ENCODE data around the gene ACACB. TPM values are rescaled to one million over a fixed set of nuclear protein-coding genes. Genes with fewer than 3 reads are reported as not detected.

Gene ACACB
- total RNA-seq, 4 donors from 2014 or later: 56.0 to 179 (median 152) TPM

DNA sequence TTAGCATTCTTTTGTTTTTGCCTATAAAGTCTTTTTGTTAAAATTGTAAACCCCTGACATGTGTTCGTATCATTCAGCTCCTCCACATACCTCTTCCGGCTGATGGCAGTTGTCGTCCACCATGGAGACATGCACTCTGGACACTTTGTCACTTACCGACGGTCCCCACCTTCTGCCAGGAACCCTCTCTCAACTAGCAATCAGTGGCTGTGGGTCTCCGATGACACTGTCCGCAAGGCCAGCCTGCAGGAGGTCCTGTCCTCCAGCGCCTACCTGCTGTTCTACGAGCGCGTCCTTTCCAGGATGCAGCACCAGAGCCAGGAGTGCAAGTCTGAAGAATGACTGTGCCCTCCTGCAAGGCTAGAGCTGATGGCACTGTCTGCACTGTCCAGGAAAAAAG is 30.8 kb upstream of the ACACB start:
- Histone ChIP-seq H3K36me3 (peaks cover 0 to 75% (median 3%) of the 10 kb centered on the region in 3 donors), H3K27me3 (no peaks in the 10 kb centered on the region), H3K27ac (peak overlapping the region in 2 of 4 donors; percentile 63 to 66), H3K9me3 (no peaks in the 10 kb centered on the region), H3K4me1 (peaks cover 0 to 6% (median 1%) of the 10 kb centered on the region in 4 donors), H3K4me3 (no peak overlapping the region)
- no peak for DNase-seq
- TF ChIP-seq, protein P1, sequence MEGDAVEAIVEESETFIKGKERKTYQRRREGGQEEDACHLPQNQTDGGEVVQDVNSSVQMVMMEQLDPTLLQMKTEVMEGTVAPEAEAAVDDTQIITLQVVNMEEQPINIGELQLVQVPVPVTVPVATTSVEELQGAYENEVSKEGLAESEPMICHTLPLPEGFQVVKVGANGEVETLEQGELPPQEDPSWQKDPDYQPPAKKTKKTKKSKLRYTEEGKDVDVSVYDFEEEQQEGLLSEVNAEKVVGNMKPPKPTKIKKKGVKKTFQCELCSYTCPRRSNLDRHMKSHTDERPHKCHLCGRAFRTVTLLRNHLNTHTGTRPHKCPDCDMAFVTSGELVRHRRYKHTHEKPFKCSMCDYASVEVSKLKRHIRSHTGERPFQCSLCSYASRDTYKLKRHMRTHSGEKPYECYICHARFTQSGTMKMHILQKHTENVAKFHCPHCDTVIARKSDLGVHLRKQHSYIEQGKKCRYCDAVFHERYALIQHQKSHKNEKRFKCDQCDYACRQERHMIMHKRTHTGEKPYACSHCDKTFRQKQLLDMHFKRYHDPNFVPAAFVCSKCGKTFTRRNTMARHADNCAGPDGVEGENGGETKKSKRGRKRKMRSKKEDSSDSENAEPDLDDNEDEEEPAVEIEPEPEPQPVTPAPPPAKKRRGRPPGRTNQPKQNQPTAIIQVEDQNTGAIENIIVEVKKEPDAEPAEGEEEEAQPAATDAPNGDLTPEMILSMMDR (IDR thresholded peaks at IDR 0.05): no peak
- no peak for TF ChIP-seq POLR2A (IDR thresholded peaks at IDR 0.05)

DNA sequence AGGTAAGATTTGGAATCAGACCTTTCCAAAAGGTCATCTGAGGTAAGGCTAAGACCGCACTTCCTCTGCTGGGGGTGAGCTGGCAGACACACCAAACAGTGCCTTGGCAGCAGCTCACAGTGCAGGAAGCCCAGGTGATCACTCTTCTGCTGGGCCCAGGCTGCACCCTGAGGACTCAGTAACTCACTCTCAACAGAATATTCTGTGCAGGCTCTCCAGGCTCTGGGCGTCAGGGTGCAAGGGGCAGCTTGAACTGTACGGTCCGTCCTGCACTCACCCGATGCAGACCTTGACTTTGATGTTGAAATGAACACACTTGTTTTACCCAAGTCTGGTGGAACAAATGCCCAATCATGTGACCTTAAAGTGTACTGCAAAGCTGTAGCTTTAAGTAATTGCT is 29.1 kb upstream of the ACACB start:
- TF ChIP-seq, protein P1 (IDR thresholded peaks at IDR 0.05): no peak
- peak in 1 of 2 donors; percentile 36 for TF ChIP-seq POLR2A (IDR thresholded peaks at IDR 0.05)
- Histone ChIP-seq H3K9me3 (no peaks in the 10 kb centered on the region), H3K4me1 (peaks cover 0 to 8% (median 1%) of the 10 kb centered on the region in 4 donors), H3K27me3 (no peaks in the 10 kb centered on the region), H3K36me3 (peaks cover 0 to 65% (median 3%) of the 10 kb centered on the region in 3 donors), H3K4me3 (no peak overlapping the region), H3K27ac (peak overlapping the region in 3 of 4 donors; percentile 18 to 66 (median 63))
- peak in 2 of 3 donors; percentile 68 to 78 for DNase-seq

DNA sequence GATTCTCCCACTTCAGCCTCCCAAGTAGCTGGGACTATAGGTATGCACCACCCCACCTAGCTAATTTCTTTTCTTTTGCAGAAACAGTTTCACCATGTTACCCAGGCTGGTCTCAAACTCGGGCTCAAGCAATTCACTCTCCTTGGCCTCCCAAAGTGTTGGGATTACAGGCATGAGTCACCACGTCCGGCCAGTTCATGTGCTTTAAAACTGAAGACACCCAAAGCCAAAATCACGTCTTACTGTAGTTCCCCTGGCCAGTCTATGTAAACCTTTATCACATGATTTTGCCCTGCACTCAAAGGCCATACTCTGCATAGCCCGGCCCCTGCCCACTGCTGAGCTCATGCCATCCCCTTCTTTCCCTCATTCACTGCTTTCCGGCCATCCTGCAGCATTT is 27.6 kb upstream of the ACACB start:
- no peaks in the 10 kb centered on the region for H3K9me3 ChIP-seq
- DNase-seq: no peak
- H3K27ac ChIP-seq: no peak overlapping the region
- H3K27me3 ChIP-seq: no peaks in the 10 kb centered on the region
- no peak overlapping the region for H3K4me3 ChIP-seq
- no peak for TF ChIP-seq POLR2A (IDR thresholded peaks at IDR 0.05)
- TF ChIP-seq, protein P1 (IDR thresholded peaks at IDR 0.05): no peak
- peaks cover 0 to 50% (median 3%) of the 10 kb centered on the region in 3 donors for H3K36me3 ChIP-seq
- H3K4me1 ChIP-seq: peaks cover 0 to 17% (median 1%) of the 10 kb centered on the region in 4 donors

DNA sequence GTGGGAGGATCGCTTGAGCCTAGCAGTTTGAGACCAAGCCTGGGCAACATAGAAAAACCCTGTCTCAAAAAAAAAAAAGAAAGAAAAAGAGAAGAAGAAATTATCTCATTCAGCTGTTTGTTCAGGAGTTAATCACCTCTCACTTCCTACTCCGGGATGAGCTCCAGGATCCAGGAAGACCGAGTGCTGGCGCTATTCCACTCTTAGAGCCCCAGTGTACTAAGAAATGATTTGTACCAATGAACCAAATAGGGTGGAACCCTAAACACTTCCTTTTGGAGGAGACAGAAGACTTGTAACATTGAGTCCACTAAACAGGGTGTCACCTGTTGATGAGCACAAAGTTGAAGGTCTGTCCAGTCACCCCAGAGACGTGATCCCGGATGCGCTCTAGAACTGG is 26.7 kb upstream of the ACACB start:
- DNase-seq: no peak
- Histone ChIP-seq H3K9me3 (no peaks in the 10 kb centered on the region), H3K27ac (no peak overlapping the region), H3K36me3 (peaks cover 0 to 41% (median 3%) of the 10 kb centered on the region in 3 donors), H3K4me1 (peaks cover 0 to 17% (median 1%) of the 10 kb centered on the region in 4 donors), H3K4me3 (no peak overlapping the region), H3K27me3 (no peaks in the 10 kb centered on the region)
- no peak for TF ChIP-seq POLR2A (IDR thresholded peaks at IDR 0.05)
- TF ChIP-seq, protein P1 (IDR thresholded peaks at IDR 0.05): no peak

DNA sequence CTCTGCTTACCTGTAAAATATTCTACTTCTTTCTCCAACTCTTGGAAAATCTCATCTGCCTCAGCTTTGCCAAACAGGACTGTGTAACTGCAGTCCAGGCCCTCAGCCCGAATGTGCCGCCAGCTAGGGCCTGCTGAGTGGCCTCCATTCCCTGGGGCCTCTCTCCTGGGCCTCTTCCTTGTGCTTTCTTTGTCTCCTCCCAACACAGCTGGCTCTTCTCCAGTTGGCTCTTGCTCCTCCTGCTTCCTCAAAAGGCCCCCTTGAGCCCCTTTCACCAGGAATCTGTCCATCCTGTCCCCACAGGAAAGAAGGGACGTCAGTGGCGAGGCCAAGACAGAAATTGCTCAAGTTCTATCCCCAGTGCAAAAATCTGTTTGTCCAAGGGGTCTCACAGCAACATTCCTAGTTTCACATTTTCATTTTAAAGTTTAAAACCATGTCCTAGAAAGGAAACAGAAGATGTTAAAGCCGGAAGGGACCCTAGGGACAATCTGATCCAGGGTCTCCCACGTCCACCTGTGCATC is 23.8 kb upstream of the ACACB start:
- H3K27me3 ChIP-seq: no peaks in the 10 kb centered on the region
- peaks cover 0 to 23% (median 0%) of the 10 kb centered on the region in 3 donors for H3K36me3 ChIP-seq
- no peaks in the 10 kb centered on the region for H3K9me3 ChIP-seq
- TF ChIP-seq POLR2A (IDR thresholded peaks at IDR 0.05): no peak
- TF ChIP-seq, protein P1 (IDR thresholded peaks at IDR 0.05): no peak
- H3K4me1 ChIP-seq: peaks cover 0 to 16% (median 4%) of the 10 kb centered on the region in 4 donors
- peak overlapping the region; percentile 34 to 62 (median 52) for H3K4me3 ChIP-seq
- peak overlapping the region in 3 of 4 donors; percentile 60 to 65 (median 62) for H3K27ac ChIP-seq
- DNase-seq: no peak

Measured in Peyer's patch (tissue), 4 donors.